ENCODE data around the gene MYT1.

The MYT1 gene

DNA sequence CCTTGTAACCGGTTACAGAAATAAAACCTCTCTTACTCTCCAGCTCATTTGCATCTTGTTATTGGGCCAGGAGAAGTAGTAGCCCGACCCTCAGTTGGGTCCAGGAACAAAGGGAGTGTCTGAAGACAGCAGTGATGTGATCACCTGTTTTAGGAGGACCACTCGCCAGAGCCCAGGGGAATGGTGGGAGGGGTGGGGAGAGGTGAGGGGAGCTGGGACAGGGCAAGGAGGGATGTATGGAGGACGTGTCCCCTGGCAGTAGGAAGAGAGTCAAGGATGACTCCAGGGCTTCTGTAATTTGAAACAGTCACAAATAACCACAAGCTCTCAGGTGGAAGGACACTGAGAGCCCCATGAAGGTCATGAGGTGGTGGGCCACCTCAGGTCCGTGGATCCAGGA lies 89.9 kb downstream of the MYT1 start:
- DNase-seq: no peak

GRCh38 chr20:64254571-64255360 lies 90.5 kb downstream of the MYT1 start:
- no peak for DNase-seq

GRCh38 chr20:64255361-64256281 lies 91.4 kb downstream of the MYT1 start, which contains the start of gene PCMTD2:
Gene PCMTD2, plus strand, starts transcription at chr20:64255748. Its CDS starts 4,218 bp downstream, at chr20:64259966.
- peak; percentile 80 for DNase-seq

DNA sequence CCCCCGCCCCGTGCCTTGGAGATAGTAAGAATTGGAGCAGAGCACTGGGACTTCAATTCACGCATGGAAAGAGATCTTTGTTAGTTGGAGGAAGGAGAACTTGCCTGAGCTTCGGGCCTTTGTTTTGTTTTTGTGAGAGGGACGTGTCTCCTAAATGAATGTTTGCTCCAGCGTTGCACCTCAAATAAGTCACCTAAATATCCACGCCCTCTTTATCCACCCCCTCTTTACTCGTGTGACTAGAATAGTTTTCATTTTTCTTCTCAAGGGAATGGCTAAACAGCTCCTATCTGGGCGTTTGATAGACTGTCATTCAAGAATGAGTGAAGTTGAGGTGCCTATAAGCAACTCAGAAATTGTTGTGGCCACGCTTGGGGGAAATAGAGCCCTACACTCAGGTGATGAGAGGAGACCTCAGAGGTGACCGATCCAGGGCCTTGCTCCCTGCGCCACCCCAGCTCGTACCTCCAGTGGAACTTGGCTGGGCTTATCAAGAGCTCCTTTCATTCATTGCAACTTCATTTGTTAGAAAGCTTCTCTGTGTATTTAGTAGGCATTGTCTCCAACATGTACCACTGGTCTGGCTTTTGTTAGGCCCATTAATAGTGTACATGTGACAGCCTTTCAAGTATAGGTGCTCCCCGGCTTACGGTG lies 92.2 kb downstream of the MYT1 start:
- no peak for DNase-seq

GRCh38 chr20:64257107-64257757 lies 93.0 kb downstream of the MYT1 start:
- DNase-seq: no peak

DNA sequence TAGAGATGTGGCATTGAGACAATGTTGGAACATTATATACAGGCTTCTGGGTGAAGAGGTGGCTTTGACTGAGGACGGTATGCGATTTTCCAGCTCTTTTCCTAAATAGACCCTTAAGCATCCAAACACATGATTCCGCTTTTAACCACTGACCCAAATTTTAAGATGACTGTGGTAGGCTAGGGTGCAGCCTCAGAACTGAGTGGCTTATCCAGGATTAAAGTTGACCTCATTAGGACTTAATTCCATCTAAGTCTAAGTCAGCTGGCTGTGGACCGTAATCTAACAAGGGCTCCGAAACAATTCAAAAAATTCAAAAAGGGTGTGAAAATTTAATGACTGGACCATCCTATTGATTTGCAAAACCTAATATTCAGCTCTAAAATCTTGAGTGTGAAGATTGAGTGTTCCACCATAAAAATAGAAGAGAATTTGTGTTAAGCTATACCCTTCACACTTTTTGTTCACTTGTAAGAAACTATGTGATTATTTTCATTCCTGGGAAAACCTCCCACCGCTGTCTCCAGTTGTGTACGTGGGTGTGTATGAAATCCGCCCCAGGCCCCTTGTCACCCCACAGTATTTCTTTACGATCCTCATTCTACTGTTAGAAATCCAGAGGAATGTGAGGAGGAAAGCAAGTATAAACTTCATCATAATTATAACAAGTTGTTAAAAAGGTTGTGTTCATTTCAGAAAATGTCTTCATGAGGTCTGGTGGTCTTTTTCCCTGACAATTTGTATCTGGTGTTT lies 94.0 kb downstream of the MYT1 start:
- no peak for DNase-seq

GRCh38 chr20:64260239-64260638 lies 96.0 kb downstream of the MYT1 start:
- no peak for DNase-seq

- no peak for DNase-seq
Measured at GRCh38 chr20:64261138-64261537, 96.9 kb downstream of the MYT1 start.

DNA sequence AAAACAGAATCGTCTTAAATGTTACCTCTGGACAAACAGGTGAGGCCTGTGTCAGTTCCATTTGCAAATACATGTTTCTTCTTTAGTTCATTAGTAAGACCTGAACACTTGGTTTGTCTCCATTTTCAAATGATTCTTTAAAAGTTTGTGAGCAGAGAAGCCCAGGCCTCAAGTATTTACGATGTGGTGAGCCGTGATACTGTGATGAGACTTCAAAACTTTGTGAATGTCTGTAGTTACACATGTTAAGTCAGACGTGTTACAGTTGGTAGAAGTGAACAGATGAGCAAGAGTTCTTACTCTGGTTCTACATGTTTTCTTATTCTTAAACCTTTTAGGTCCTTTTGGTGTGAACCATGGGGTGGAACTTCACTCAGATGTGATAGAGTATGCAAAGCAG lies 99.8 kb downstream of the MYT1 start:
- DNase-seq: no peak

GRCh38 chr20:64265201-64265600 lies 100.9 kb downstream of the MYT1 start:
- no peak for DNase-seq

DNA sequence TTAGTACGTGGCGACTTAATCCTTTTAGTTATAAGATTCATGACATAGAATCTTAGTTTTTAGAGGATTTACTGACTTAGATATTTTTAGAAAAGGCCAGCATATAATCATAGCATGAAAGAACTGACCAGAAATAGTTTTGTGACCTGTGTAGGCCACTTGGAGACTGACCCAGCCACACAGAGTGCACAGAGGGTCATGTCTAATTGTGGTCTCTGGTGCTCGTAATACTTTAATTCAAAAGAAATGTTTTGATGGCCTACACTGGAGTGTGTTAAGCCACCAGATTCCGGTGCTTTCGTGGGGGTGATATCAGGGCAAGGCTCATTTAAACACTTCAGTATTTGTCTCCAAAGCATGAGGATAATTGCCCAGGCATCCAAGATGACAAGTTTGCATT lies 102.7 kb downstream of the MYT1 start:
- DNase-seq: no peak

DNA sequence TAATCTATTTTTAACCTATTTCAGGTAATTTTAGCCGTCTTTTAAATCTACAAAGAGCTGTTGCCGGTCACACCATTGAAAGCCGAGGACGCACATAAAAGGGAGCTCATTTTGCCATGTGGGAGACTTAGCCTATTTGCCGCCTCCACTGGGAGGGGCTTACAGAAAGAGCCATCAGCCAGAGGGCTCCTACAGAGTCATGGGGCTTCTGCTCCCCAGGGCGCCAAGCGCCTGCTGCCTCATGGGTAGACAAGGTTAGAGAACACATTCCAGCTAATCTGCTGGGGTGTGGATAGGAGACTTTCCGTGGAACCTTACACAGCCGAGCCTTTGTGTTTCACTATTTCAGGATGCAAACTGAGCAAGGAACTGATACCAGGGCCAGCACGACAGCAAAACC lies 103.9 kb downstream of the MYT1 start:
- DNase-seq: no peak

DNA sequence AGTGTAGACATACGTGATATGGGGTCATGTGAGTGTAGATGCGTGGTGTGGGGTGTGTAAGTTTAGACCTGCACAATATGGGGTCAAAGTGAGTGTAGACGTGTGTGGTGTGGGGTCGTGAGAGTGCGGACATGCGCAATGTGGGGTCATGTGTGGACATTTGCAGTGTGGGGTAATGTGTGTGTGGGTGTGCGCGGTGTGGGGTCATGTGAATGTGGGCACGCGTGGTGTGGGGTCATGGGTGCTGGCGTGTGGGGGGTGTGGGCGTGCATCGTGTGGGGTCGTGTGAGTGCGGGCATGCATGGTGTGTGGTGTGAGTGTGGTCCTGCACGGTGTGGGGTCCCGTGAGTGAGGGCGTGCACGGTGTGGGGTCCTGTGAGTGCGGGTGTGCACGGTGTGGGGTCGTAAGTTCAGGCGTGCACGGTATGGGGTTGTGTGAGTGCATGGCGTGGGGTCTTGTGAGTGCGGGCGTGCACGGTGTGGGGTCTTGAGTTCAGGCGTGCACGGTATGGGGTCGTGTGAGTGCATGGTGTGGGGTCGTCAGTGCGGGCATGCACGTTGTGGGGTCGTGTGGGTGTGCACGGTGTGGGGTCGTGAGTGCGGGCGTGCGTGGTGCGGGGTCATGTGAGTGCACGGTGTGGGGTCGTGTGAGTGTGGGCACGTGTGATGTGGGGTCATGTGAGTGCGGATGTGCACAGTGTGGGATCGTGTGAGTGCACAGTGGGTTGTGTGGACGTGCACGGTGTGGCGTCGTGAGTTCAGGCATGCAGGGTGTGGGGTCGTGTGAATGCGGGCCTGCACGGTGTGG lies 105.6 kb downstream of the MYT1 start:
- DNase-seq: no peak

- DNase-seq: no peak
Measured at GRCh38 chr20:64271636-64272035, 107.4 kb downstream of the MYT1 start.

- no peak for DNase-seq
Measured at GRCh38 chr20:64273109-64273508, 108.9 kb downstream of the MYT1 start.

- DNase-seq: no peak
Measured at GRCh38 chr20:64276817-64277216, 112.6 kb downstream of the MYT1 start.

DNA sequence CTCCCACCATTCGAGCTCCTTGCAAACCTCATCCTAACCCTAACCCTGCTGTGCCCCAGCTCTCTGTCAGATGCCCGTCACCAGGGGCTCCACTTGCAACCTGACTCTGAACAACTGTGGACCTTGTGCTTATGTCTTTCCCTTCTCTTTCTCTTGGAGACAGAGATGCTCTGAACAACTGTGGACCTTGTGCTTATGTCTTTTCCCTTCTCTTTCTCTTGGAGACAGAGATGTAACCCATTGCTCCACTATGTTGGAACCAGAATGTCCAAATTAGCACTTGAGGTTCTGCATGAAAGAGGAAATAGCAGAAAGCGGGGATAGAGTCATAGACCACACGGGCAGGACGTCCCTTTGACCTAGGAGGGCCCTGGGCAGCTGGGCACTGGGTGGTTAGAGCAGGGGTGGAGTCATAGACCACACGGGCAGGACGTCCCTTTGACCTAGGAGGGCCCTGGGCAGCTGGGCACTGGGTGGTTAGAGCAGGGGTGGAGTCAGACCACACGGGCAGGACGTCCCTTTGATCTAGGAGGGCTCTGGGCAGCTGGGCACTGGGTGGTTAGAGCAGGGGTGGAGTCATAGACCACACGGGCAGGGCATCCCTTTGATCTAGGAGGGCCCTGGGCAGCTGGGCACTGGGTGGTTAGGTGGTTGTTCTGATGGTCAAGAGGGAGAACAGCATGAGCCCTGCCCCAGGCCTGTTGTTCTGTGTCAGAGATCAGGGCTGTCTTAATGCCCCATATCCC lies 113.5 kb downstream of the MYT1 start:
- no peak for DNase-seq

DNA sequence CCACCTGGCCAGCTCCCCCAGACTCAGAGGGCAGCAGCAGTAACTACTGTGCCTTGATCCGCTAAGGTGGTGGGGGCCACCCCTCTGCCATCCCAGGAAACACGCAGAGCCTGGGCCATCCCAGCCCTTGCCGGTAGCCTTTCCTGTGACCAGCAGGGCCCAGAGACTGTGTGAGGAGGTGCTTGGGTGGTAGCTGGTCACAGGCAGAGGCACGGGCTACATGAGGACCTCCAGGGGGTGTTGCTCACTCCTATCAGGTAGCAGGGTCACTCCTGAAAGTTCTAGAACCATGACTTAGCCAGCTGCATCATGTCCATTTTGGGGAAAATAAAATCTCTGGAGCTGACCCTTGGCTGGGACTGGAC lies 114.0 kb downstream of the MYT1 start:
- DNase-seq: no peak

DNA sequence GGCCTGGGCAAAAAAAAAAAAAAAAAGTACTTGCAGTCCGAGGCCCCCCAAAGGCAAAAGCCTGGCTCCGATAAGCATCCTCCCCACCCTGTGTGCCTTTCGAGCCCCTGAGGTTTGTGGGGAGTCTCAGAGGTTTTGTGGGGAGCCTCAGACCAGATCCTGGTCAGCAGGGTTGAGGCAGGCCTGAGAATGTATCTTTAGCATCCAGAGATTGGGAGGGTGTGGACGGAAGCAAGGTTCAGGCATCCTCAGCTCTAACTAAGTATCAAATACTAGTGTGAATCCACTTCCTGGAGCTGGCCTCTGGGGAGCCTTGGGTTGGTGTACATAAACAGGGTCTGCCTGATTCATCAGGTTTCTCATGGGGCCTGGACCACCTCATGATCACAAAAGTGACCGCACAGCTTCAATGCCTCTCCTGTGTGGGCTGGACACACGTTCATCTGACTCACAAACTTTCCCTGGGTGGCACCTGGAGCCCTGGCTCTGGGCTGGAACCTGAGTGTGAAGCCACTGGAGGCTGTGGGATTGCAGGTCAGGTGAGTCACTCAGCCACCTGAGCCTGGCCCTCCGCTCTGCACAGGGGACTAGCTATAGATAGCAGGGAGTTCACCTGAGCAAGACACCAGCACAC lies 115.7 kb downstream of the MYT1 start:
- DNase-seq: no peak

GRCh38 chr20:64280460-64280843 lies 116.2 kb downstream of the MYT1 start:
- no peak for DNase-seq
